Endothelial cell of umbilical vein (primary cell): Measurements from ENCODE around the gene EMC6. TPM values are rescaled to one million over a fixed set of nuclear protein-coding genes. Genes with fewer than 3 reads are reported as not detected.

Experiments used
- BruUV-seq: library from RNA; stranded (reverse); fragments of 400-500 nt; replicated peaks from 2 replicates; lab custom pipeline; 2021; lab: Mats Ljungman, UMichigan
- CTCF ChIA-PET: fragments of 300-600, 350-600 bp; sonication (Branson Sonifier 250); formaldehyde crosslinking; loops from one replicate; lab custom pipeline; 2021; ENCODE audit warnings: antibody characterized with exemption, inconsistent platforms; lab: Charles Lee
- POLR2A ChIA-PET: fragments of 300-600, 350-600 bp; sonication (Branson Sonifier 250); formaldehyde crosslinking; loops from one replicate; lab custom pipeline; 2021; ENCODE audit warnings: antibody characterized with exemption, inconsistent platforms; lab: Charles Lee
- DNase-seq: peaks from one replicate; pipeline ENCODE4 v3.0.0-alpha.2; 2011; ENCODE audit warnings: low read depth, low spot score
- FAIRE-seq: peaks from 2 replicates; lab custom pipeline; 2011; peaks lifted over from hg19 to GRCh38; lab: Jason Lieb, UNC
- H2AFZ ChIP-seq: 2 replicates; pipeline ENCODE4 v1.6.0; 2012; ENCODE audit warnings: low read depth, low read length, control low read depth, inconsistent platforms
- H3K27ac ChIP-seq: 2 replicates; pipeline ENCODE4 v1.5.1; 2011; ENCODE audit warnings: low read depth, mild to moderate bottlenecking, control low read depth, low read length, moderate library complexity; ENCODE audit not compliant: insufficient read depth
- H3K27me3 ChIP-seq, 2 experiments: 2 replicates each; pipeline versions ENCODE4 v1.6.0 to v1.6.1; 2011; ENCODE audit warnings: low read length in 2 of 2, mixed read lengths in 1 of 2; ENCODE audit not compliant: control insufficient read depth in 2 of 2, insufficient read depth in 2 of 2
- H3K36me3 ChIP-seq, 2 experiments: 2 replicates in 1 of 2; 3 replicates in 1 of 2; pipeline ENCODE4 v1.5.1; 2011; ENCODE audit warnings: low read length in 2 of 2, mild to moderate bottlenecking in 1 of 2, moderate library complexity in 1 of 2; ENCODE audit not compliant: control insufficient read depth in 2 of 2, insufficient read depth in 2 of 2; ENCODE audit errors: extremely low read depth in 1 of 2
- H3K4me1 ChIP-seq: 3 replicates; pipeline ENCODE4 v1.5.1; 2011; ENCODE audit warnings: mild to moderate bottlenecking, low read length; ENCODE audit not compliant: control insufficient read depth, insufficient read depth; ENCODE audit errors: extremely low read depth
- H3K4me2 ChIP-seq: 2 replicates; pipeline ENCODE4 v1.6.1; 2011; ENCODE audit warnings: low read length, control low read depth, mixed read lengths; ENCODE audit not compliant: insufficient read depth
- H3K4me3 ChIP-seq, 3 experiments: fragments of 200-600 bp in 1 of 3; sonication (generic), shearing (Covaris generic) in 1 of 3; replicated peaks in 1 of 3; 2 replicates each; pipeline ENCODE4 v1.5.1; 2011 to 2016; ENCODE audit warnings: control low read depth in 3 of 3, low read length in 3 of 3, mild to moderate bottlenecking in 2 of 3, inconsistent platforms in 1 of 3, low read depth in 1 of 3, moderate library complexity in 1 of 3; ENCODE audit not compliant: insufficient read depth in 1 of 3
- H3K79me2 ChIP-seq: 2 replicates; pipeline ENCODE4 v1.6.0; 2012; ENCODE audit warnings: low read length, inconsistent platforms; ENCODE audit not compliant: control insufficient read depth, insufficient read depth
- H3K9ac ChIP-seq: replicated peaks from 2 replicates; pipeline ENCODE3; 2011; ENCODE audit warnings: low read length, control low read depth; ENCODE audit not compliant: insufficient read depth; ENCODE audit errors: extremely low read depth
- H3K9me1 ChIP-seq: replicated peaks from 3 replicates; pipeline ENCODE4 v1.6.0; 2011; ENCODE audit warnings: mild to moderate bottlenecking, low read length; ENCODE audit not compliant: control insufficient read depth, insufficient read depth; ENCODE audit errors: extremely low read depth
- H3K9me3 ChIP-seq: replicated peaks from 2 replicates; pipeline ENCODE4 v1.5.1; 2012; ENCODE audit warnings: low read length, inconsistent platforms; ENCODE audit not compliant: control insufficient read depth, insufficient read depth
- H4K20me1 ChIP-seq: replicated peaks from 2 replicates; pipeline ENCODE3; 2011; ENCODE audit warnings: mild to moderate bottlenecking, low read length; ENCODE audit not compliant: control insufficient read depth, insufficient read depth; ENCODE audit errors: extremely low read depth
- EZH2 ChIP-seq: IDR thresholded peaks from 2 replicates; pipeline ENCODE4 v1.6.1; 2012; ENCODE audit warnings: borderline replicate concordance, low read depth, mild to moderate bottlenecking, moderate library complexity, low read length, inconsistent platforms; ENCODE audit not compliant: severe bottlenecking
- FOS ChIP-seq: IDR thresholded peaks from 2 replicates; pipeline ENCODE4 v1.6.1; 2011; ENCODE audit warnings: mild to moderate bottlenecking, low read length, moderate library complexity, borderline replicate concordance; ENCODE audit not compliant: insufficient read depth
- GATA2 ChIP-seq: IDR thresholded peaks from 2 replicates; pipeline ENCODE4 v1.7.0; 2011; ENCODE audit warnings: low read depth, mild to moderate bottlenecking, moderate library complexity, mixed read lengths, low read length; ENCODE audit not compliant: insufficient read length, insufficient read depth
- JUN ChIP-seq: IDR thresholded peaks from 2 replicates; pipeline ENCODE4 v1.6.1; 2011; ENCODE audit warnings: borderline replicate concordance, low read depth; ENCODE audit not compliant: insufficient read length, insufficient read depth
- MYC ChIP-seq: IDR thresholded peaks from one replicate; pipeline ENCODE4 v1.6.1; 2011; ENCODE audit warnings: mild to moderate bottlenecking, low read depth, low read length
- POLR2A ChIP-seq: IDR thresholded peaks from 2 replicates; pipeline ENCODE4 v1.6.1; 2012; ENCODE audit warnings: low read depth, mild to moderate bottlenecking, control low read depth, low read length
- POLR2AphosphoS5 ChIP-seq: IDR thresholded peaks from 2 replicates; pipeline ENCODE4 v1.6.1; 2012; ENCODE audit warnings: low read depth, mild to moderate bottlenecking, control low read depth, low read length, moderate library complexity; ENCODE audit not compliant: insufficient read depth
- dilution Hi-C: fragments of 300-500 bp; cut with MboI; formaldehyde crosslinking; loops from one replicate; pipeline ENCODE4 v1.15.0; 2019; ENCODE audit warnings: low sequenced_read_pairs; ENCODE audit not compliant: extremely low pct_ligation_motif_present
- intact Hi-C: fragments of 100-400 bp; cut with micrococcal nuclease; formaldehyde crosslinking; loops from one replicate; pipeline ENCODE4 v1.10.0; 2022
- polyA plus RNA-seq, 4 experiments: library from polyadenylated mRNA; depleted of rRNA in 3 of 4; stranded (reverse) in 3 of 4; unstranded in 1 of 4; fragments of >200 nt; gene quantifications; 2 replicates each; pipeline versions ENCODE4 v1.2.1 to v1.2.3, GENCODE V29; 2011 to 2012; ENCODE audit warnings: missing spikeins in 1 of 4
- total RNA-seq: library from RNA; stranded (reverse); gene quantifications from 2 replicates; pipeline ENCODE4 v1.2.3, GENCODE V29; 2021
- TF ChIP-seq, protein P1 (sequence below): IDR thresholded peaks from 2 replicates; pipeline ENCODE4 v1.6.1; 2011; ENCODE audit not compliant: insufficient read depth, insufficient read length
- TF ChIP-seq, protein P2 (sequence below), 2 donors: IDR thresholded peaks; 1 replicate in 1 of 2; 2 replicates in 1 of 2; pipeline ENCODE4 v1.5.1; 2011; ENCODE audit warnings: low read length in 2 of 2, mild to moderate bottlenecking in 2 of 2, moderate library complexity in 2 of 2, control low read depth in 1 of 2, inconsistent platforms in 1 of 2, low read depth in 1 of 2; ENCODE audit not compliant: insufficient read depth in 1 of 2; ENCODE audit errors: extremely low read depth in 1 of 2

The EMC6 gene
- total and polyA plus RNA-seq, 2 donors (not counting 3 experiments of a cell fraction or from before 2014, with no cell fraction given): 54.0 to 105 TPM

DNA sequence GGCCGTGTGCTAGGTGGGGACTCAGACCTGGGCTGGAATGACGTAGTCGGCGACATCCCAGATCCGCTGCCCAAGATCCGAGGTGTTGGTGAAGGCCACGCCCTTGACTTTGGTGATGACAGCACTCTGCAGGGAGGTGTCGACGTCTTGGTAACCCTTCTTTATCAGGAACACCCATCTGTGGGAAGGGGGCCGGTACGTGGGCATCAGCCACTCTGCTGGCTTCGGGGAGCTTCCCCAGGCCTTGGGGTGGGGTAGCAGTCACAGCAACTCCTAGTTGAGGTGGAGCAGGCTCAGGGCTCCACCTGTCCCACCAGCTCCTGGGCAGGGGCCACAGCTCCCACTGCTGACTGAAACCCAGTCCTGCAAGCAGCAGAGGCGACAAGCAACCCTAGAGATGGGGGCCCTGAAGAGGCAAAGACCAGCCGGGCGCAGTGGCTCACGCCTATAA lies 23.0 kb downstream of the EMC6 start:
- no peak overlapping the region for H3K9ac ChIP-seq
- intact Hi-C loops: no loop called here
- ChIA-PET CTCF (no interaction called here), POLR2A (no interaction called here)
- no peak for FAIRE-seq
- H3K4me1 ChIP-seq: peaks cover 5% of the 10 kb centered on the region
- no peaks in the 10 kb centered on the region for H3K36me3 ChIP-seq
- no peaks in the 10 kb centered on the region for H3K79me2 ChIP-seq
- no peaks in the 10 kb centered on the region for H4K20me1 ChIP-seq
- H3K27me3 ChIP-seq: peaks cover 12 to 16% of the 10 kb centered on the region in 2 experiments
- no peak overlapping the region for H3K27ac ChIP-seq
- TF ChIP-seq JUN: no peak
- TF ChIP-seq, protein P1, sequence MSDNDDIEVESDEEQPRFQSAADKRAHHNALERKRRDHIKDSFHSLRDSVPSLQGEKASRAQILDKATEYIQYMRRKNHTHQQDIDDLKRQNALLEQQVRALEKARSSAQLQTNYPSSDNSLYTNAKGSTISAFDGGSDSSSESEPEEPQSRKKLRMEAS: no peak
- TF ChIP-seq POLR2A: no peak
- no peak for TF ChIP-seq FOS
- no peak for TF ChIP-seq EZH2
- no peak for TF ChIP-seq POLR2AphosphoS5
- TF ChIP-seq, protein P2, sequence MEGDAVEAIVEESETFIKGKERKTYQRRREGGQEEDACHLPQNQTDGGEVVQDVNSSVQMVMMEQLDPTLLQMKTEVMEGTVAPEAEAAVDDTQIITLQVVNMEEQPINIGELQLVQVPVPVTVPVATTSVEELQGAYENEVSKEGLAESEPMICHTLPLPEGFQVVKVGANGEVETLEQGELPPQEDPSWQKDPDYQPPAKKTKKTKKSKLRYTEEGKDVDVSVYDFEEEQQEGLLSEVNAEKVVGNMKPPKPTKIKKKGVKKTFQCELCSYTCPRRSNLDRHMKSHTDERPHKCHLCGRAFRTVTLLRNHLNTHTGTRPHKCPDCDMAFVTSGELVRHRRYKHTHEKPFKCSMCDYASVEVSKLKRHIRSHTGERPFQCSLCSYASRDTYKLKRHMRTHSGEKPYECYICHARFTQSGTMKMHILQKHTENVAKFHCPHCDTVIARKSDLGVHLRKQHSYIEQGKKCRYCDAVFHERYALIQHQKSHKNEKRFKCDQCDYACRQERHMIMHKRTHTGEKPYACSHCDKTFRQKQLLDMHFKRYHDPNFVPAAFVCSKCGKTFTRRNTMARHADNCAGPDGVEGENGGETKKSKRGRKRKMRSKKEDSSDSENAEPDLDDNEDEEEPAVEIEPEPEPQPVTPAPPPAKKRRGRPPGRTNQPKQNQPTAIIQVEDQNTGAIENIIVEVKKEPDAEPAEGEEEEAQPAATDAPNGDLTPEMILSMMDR (IDR thresholded peaks at IDR 0.05; ENCODE audit: extremely low read depth in 1 of 2, insufficient read depth in 1 of 2, low read depth in 1 of 2, low read length in 2 of 2): no peak
- no peak for TF ChIP-seq MYC
- TF ChIP-seq GATA2: no peak
- BruUV-seq: no TSS peak
- no peak overlapping the region for H3K4me2 ChIP-seq
- H3K4me3 ChIP-seq: no peak overlapping the region
- no peaks in the 10 kb centered on the region for H3K9me3 ChIP-seq
- H2AFZ ChIP-seq: no peak overlapping the region
- dilution Hi-C loops: no loop called here
- H3K9me1 ChIP-seq: no peaks in the 10 kb centered on the region
- DNase-seq: no peak
